ENCODE measurements around the gene TBC1D14.

DNA sequence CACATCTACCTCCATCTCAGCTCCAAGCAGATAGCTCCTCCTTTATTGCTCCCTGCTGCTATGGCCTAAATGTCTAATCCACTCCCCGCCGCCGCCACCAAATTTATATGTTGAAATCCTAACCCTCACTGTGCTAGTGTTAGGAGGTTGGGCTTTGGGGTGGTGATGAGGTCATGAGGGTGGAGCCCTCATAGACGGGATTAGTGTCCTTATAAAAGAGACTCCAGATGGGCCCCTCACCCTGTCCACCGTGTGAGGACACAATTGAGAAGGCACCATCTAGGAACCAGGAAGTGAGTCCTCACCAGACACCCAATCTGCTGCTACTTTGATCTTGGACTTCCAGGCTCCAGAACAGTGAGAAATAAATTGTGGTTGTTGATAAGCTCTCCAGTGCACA is 13.6 kb upstream of the TBC1D14 start:
- TF ChIP-seq POLR2A (IDR thresholded peaks at IDR 0.05) (no peak), CTCF (IDR thresholded peaks at IDR 0.05) (no peak)

All from lower leg skin (tissue), 3 donors.